Kidney capillary endothelial cell (primary cell): ENCODE data around the gene OSBPL6.
A peak's percentile ranks its signal among the peaks of the same experiment; 100 is the strongest.

Source experiments
- DNase-seq: peaks from one replicate; pipeline ENCODE4 v3.0.0-alpha.2; 2018; ENCODE audit warnings: low spot score

OSBPL6 gene

GRCh38 chr2:178448968-178449661 is 254.8 kb downstream of the OSBPL6 start:
- DNase-seq = no peak

GRCh38 chr2:178449700-178450523 is 255.6 kb downstream of the OSBPL6 start:
- peak; percentile 10 for DNase-seq

DNA sequence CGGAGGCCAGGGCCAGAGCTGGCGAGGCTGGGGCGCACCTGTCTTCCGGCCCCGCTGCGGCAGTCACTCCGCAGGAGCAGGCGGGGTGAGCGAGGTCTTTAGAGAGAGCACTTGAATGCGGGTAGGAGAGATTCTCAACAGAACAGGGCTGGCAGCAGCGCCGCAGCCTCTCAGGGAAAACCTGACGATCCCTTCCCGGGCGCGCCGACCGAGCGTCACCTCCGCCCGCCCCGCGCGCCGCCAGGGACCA is 256.1 kb downstream of the OSBPL6 start:
- no peak for DNase-seq

- peak; percentile 94 for DNase-seq
These were observed 256.6 kb downstream of the OSBPL6 start, which contains the start of the genes PJVK and PRKRA for GRCh38 chr2:178450774-178451525. Gene PJVK, plus strand, starts transcription at chr2:178451378. Its CDS starts 2,032 bp downstream, at chr2:178453410. Gene PRKRA, minus strand, starts transcription at chr2:178451175. Its CDS starts 145 bp downstream, at chr2:178451030.

DNA sequence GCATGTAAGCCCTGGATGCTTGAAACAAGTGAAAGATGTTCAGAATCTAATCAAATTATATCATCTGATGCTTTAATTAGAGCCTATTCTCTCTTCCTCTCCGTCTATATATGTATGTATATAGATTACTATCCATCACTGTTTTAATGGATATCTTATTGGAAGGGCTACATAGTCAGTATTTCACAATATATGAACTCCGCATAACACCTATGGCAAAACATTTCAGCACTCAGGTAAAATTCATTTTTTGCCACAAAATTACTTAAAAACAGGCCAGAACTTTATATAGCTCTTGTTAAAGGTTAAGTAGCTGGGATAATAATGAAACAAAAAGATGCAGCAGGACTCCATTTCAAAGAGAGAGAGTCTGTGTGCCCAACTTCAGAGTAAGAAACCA is 258.0 kb downstream of the OSBPL6 start:
- DNase-seq = no peak
